ENCODE measurements around the gene ZNF814.

- no peak for TF ChIP-seq CTCF (conservative IDR thresholded peaks at IDR 0.05 in 1 of 2, IDR thresholded peaks at IDR 0.05 in 1 of 2; ENCODE audit: low read depth in 1 of 2, low read length in 2 of 2)
- no peak for TF ChIP-seq EZH2 (IDR thresholded peaks at IDR 0.05; ENCODE audit: low read length, missing control alignments)
These were observed 70.9 kb downstream of the ZNF814 start for GRCh38 chr19:57817976-57818375.

All from fibroblast of lung (primary cell).